H1 (cell line): ENCODE results near the gene GDPD2. TPM values are rescaled to one million over a fixed set of nuclear protein-coding genes. Genes with fewer than 3 reads are reported as not detected.

Source experiments
- CTCF ChIA-PET: fragments of 300-600 bp; sonication (Branson Sonifier 250); formaldehyde crosslinking; loops from one replicate; lab custom pipeline; 2021; ENCODE audit not compliant: partially characterized antibody; lab: Charles Lee
- POLR2A ChIA-PET: fragments of 300-600 bp; sonication (Branson Sonifier 250); formaldehyde crosslinking; loops from one replicate; lab custom pipeline; 2021; ENCODE audit warnings: inconsistent platforms; ENCODE audit not compliant: partially characterized antibody; lab: Charles Lee
- DNase-seq, 2 experiments: peaks; one replicate each; pipeline versions ENCODE4 v3.0.0 to v3.0.0-alpha.2; 2010 to 2022; ENCODE audit warnings: low spot score in 2 of 2, low read depth in 1 of 2, mixed read lengths in 1 of 2
- FAIRE-seq: peaks from 2 replicates; lab custom pipeline; 2011; peaks lifted over from hg19 to GRCh38; lab: Jason Lieb, UNC
- H2AFZ ChIP-seq: 2 replicates; pipeline ENCODE4 v1.8.1; 2012; ENCODE audit warnings: low read length, inconsistent platforms
- H2AK5ac ChIP-seq: 2 replicates; pipeline ENCODE4 v1.6.1; 2013; ENCODE audit warnings: low read depth, low read length
- H2BK120ac ChIP-seq: replicated peaks from 2 replicates; pipeline ENCODE3; 2013; ENCODE audit warnings: low read depth, low read length, inconsistent platforms
- H2BK12ac ChIP-seq: 2 replicates; pipeline ENCODE4 v1.6.1; 2013; ENCODE audit warnings: low read depth, low read length
- H2BK15ac ChIP-seq: 2 replicates; pipeline ENCODE4 v1.6.1; 2013; ENCODE audit warnings: low read length
- H2BK20ac ChIP-seq: 2 replicates; pipeline ENCODE4 v1.6.1; 2013; ENCODE audit warnings: low read length
- H2BK5ac ChIP-seq: 2 replicates; pipeline ENCODE4 v1.6.1; 2013; ENCODE audit warnings: low read depth, low read length
- H3K14ac ChIP-seq: 2 replicates; pipeline ENCODE4 v1.6.1; 2013; ENCODE audit warnings: inconsistent platforms; ENCODE audit not compliant: insufficient read length
- H3K18ac ChIP-seq: 2 replicates; pipeline ENCODE4 v1.6.1; 2013; ENCODE audit warnings: low read length; ENCODE audit errors: extremely low read depth
- H3K23ac ChIP-seq: 2 replicates; pipeline ENCODE4 v1.6.1; 2013; ENCODE audit warnings: inconsistent platforms; ENCODE audit not compliant: insufficient read length
- H3K23me2 ChIP-seq: 2 replicates; pipeline ENCODE4 v1.6.1; 2013; ENCODE audit warnings: low read depth, low read length
- H3K27ac ChIP-seq: 2 replicates; pipeline ENCODE4 v1.6.1; 2011; ENCODE audit warnings: low read depth, low read length, inconsistent platforms
- H3K27me3 ChIP-seq, 4 experiments: replicated peaks in 1 of 4; 1 replicate in 1 of 4; 2 replicates in 3 of 4; pipeline versions ENCODE4 v1.6.1 to v1.8.1; 2011 to 2013; ENCODE audit warnings: low read length in 3 of 4, mild to moderate bottlenecking in 3 of 4, inconsistent platforms in 2 of 4, mixed read lengths in 2 of 4, moderate library complexity in 1 of 4; ENCODE audit not compliant: control insufficient read depth in 3 of 4, insufficient read depth in 3 of 4; ENCODE audit errors: extremely low read depth in 1 of 4
- H3K36me3 ChIP-seq, 4 experiments: 2 replicates each; pipeline versions ENCODE4 v1.6.1 to v1.8.1; 2011 to 2013; ENCODE audit warnings: mild to moderate bottlenecking in 4 of 4, low read length in 3 of 4, moderate library complexity in 2 of 4, control low read depth in 1 of 4, inconsistent platforms in 1 of 4; ENCODE audit not compliant: insufficient read depth in 4 of 4, control insufficient read depth in 2 of 4
- H3K4ac ChIP-seq: replicated peaks from 2 replicates; pipeline ENCODE3; 2013; ENCODE audit warnings: low read length, low read depth, mixed read lengths, inconsistent platforms; ENCODE audit not compliant: insufficient read length
- H3K4me1 ChIP-seq, 4 experiments: replicated peaks in 1 of 4; 1 replicate in 1 of 4; 2 replicates in 3 of 4; pipeline versions ENCODE4 v1.6.1 to v1.8.1; 2011 to 2013; ENCODE audit warnings: low read length in 3 of 4, inconsistent platforms in 2 of 4, mixed read lengths in 1 of 4; ENCODE audit not compliant: insufficient read depth in 4 of 4, control insufficient read depth in 3 of 4
- H3K4me2 ChIP-seq, 2 experiments: 2 replicates each; pipeline versions ENCODE4 v1.6.1 to v1.8.1; 2011 to 2013; ENCODE audit warnings: low read depth in 2 of 2, low read length in 2 of 2, control low read depth in 1 of 2, inconsistent platforms in 1 of 2, mild to moderate bottlenecking in 1 of 2; ENCODE audit not compliant: insufficient read depth in 1 of 2
- H3K4me3 ChIP-seq, 4 experiments: fragments of 200-600, 300-600 bp in 1 of 4; sonication (generic), shearing (Covaris generic), sonication (Bioruptor Twin) in 1 of 4; 2 replicates each; pipeline versions ENCODE4 v1.5.1 to v1.8.1; 2011 to 2016; ENCODE audit warnings: low read length in 4 of 4, low read depth in 3 of 4, control low read depth in 2 of 4, inconsistent platforms in 2 of 4, mild to moderate bottlenecking in 2 of 4, mixed read lengths in 1 of 4, moderate library complexity in 1 of 4; ENCODE audit not compliant: insufficient read depth in 2 of 4; ENCODE audit errors: extremely low read depth in 1 of 4
- H3K56ac ChIP-seq: replicated peaks from 2 replicates; pipeline ENCODE3; 2013; ENCODE audit warnings: low read depth, mild to moderate bottlenecking, mixed read lengths, low read length, inconsistent platforms; ENCODE audit not compliant: insufficient read length
- H3K79me1 ChIP-seq: 2 replicates; pipeline ENCODE4 v1.6.1; 2013; ENCODE audit warnings: low read depth, low read length, control low read depth
- H3K79me2 ChIP-seq, 2 experiments: 2 replicates each; pipeline versions ENCODE4 v1.6.1 to v1.8.1; 2012 to 2013; ENCODE audit warnings: low read length in 2 of 2, mild to moderate bottlenecking in 2 of 2, inconsistent platforms in 1 of 2; ENCODE audit not compliant: insufficient read depth in 2 of 2, control insufficient read depth in 1 of 2
- H3K9ac ChIP-seq, 4 experiments: replicated peaks in 1 of 4; 1 replicate in 1 of 4; 2 replicates in 3 of 4; pipeline versions ENCODE4 v1.6.1 to v1.8.1; 2011 to 2013; ENCODE audit warnings: low read depth in 3 of 4, low read length in 3 of 4, control low read depth in 2 of 4, mild to moderate bottlenecking in 2 of 4, moderate library complexity in 2 of 4, inconsistent platforms in 1 of 4; ENCODE audit errors: extremely low read depth in 1 of 4
- H3K9me3 ChIP-seq, 2 experiments: 2 replicates each; pipeline versions ENCODE4 v1.6.1 to v1.8.1; 2012 to 2013; ENCODE audit warnings: mild to moderate bottlenecking in 2 of 2, moderate library complexity in 2 of 2, control low read depth in 1 of 2, inconsistent platforms in 1 of 2, low read depth in 1 of 2, low read length in 1 of 2, mixed read lengths in 1 of 2; ENCODE audit not compliant: insufficient read depth in 2 of 2
- H4K20me1 ChIP-seq, 2 experiments: replicated peaks in 1 of 2; 2 replicates each; pipeline versions ENCODE3 to v1.8.1; 2011 to 2013; ENCODE audit warnings: inconsistent platforms in 2 of 2, low read length in 2 of 2, mild to moderate bottlenecking in 1 of 2; ENCODE audit not compliant: insufficient read depth in 2 of 2, control insufficient read depth in 1 of 2
- H4K5ac ChIP-seq: 2 replicates; pipeline ENCODE4 v1.6.1; 2013; ENCODE audit warnings: low read length, low read depth, mixed read lengths, inconsistent platforms; ENCODE audit not compliant: insufficient read length
- H4K8ac ChIP-seq: 2 replicates; pipeline ENCODE4 v1.8.0; 2013; ENCODE audit warnings: mild to moderate bottlenecking, moderate library complexity, low read length, inconsistent platforms; ENCODE audit not compliant: insufficient read depth; ENCODE audit errors: extremely low read depth
- H4K91ac ChIP-seq: replicated peaks from 2 replicates; pipeline ENCODE3; 2013; ENCODE audit warnings: low read length, mixed read lengths, inconsistent platforms; ENCODE audit not compliant: insufficient read length
- ASH2L ChIP-seq: fragments of 200-600, 300-600 bp; sonication (generic); IDR thresholded peaks from one replicate; pipeline ENCODE4 v1.7.1; 2017; ENCODE audit warnings: low read length
- EGR1 ChIP-seq: IDR thresholded peaks from 2 replicates; pipeline ENCODE4 v1.6.1; 2011; ENCODE audit warnings: low read depth, low read length, borderline replicate concordance
- EP300 ChIP-seq, 2 experiments: IDR thresholded peaks; 1 replicate in 1 of 2; 2 replicates in 1 of 2; pipeline ENCODE4 v1.6.1; 2011 to 2012; ENCODE audit warnings: low read depth in 2 of 2, low read length in 2 of 2, mild to moderate bottlenecking in 2 of 2, borderline replicate concordance in 1 of 2, inconsistent platforms in 1 of 2, moderate library complexity in 1 of 2
- GABPA ChIP-seq: IDR thresholded peaks from 2 replicates; pipeline ENCODE4 v1.6.1; 2011; ENCODE audit warnings: mild to moderate bottlenecking, low read length, moderate library complexity, borderline replicate concordance; ENCODE audit not compliant: insufficient read depth
- NANOG ChIP-seq: IDR thresholded peaks from 2 replicates; pipeline ENCODE4 v1.6.1; 2011; ENCODE audit warnings: low read length, low read depth, mild to moderate bottlenecking, inconsistent platforms; ENCODE audit not compliant: insufficient read depth, poor library complexity, severe bottlenecking
- POU5F1 ChIP-seq: IDR thresholded peaks from 2 replicates; pipeline ENCODE4 v1.6.1; 2011; ENCODE audit warnings: low read depth, mild to moderate bottlenecking, low read length, moderate library complexity
- RFX5 ChIP-seq: IDR thresholded peaks from 2 replicates; pipeline ENCODE4 v1.6.1; 2011; ENCODE audit warnings: low read depth, low read length, improper control_type of control experiment, borderline replicate concordance
- SAP30 ChIP-seq: fragments of 300-600 bp; sonication (generic); IDR thresholded peaks from 2 replicates; pipeline ENCODE4 v1.7.1; 2012; ENCODE audit warnings: low read length, moderate library complexity, mild to moderate bottlenecking, inconsistent platforms; ENCODE audit not compliant: insufficient read depth, insufficient replicate concordance
- SUZ12 ChIP-seq: fragments of 200-600 bp; sonication (generic); IDR thresholded peaks from 2 replicates; pipeline ENCODE4 v1.6.1; 2012; ENCODE audit warnings: mild to moderate bottlenecking, inconsistent platforms, low read length, moderate library complexity, mixed read lengths
- TAF7 ChIP-seq: optimal IDR thresholded peaks from 2 replicates; pipeline ENCODE3; 2011; ENCODE audit warnings: low read depth, mild to moderate bottlenecking, inconsistent platforms, low read length, moderate library complexity, borderline replicate concordance
- WGBS, 2 experiments: shearing (Covaris generic) in 1 of 2; methylation state at CpG; one replicate each; pipeline versions ENCODE4 v1.1.6 to v1.1.7; 2013 to 2015; ENCODE audit warnings: low lambda C conversion rate in 2 of 2, mixed read lengths in 2 of 2, inconsistent platforms in 1 of 2, low coverage in 1 of 2, missing lambda C conversion rate in 1 of 2; ENCODE audit not compliant: insufficient replicate concordance in 2 of 2, insufficient coverage in 1 of 2, insufficient read length in 1 of 2; ENCODE audit errors: extremely low coverage in 1 of 2, missing lambda C conversion rate in 1 of 2; 5-methylcytosine and 5-hydroxymethylcytosine counted together
- polyA plus RNA-seq, 7 experiments: library from polyadenylated mRNA; depleted of rRNA in 3 of 7; stranded (reverse) in 5 of 7; unstranded in 2 of 7; fragments of >200 nt in 5 of 7; fragments of 200-250 nt in 2 of 7; gene quantifications; 1 replicate in 5 of 7; 2 replicates in 1 of 7; 4 replicates in 1 of 7; pipeline versions ENCODE4 v1.2.1 to v1.2.3, GENCODE V29; 2011 to 2013; ENCODE audit warnings: missing spikeins in 2 of 7, mixed read lengths in 2 of 7
- total RNA-seq: library from RNA; stranded (reverse); fragmentation: NEBNext Ultra II Directional; extraction: Animal tissue kit (Norgen Biotek cat#: 25700); gene quantifications from 2 replicates; pipeline ENCODE4 v1.2.1, GENCODE V29; 2021
- TF ChIP-seq, protein P1 (sequence below), 3 experiments: IDR thresholded peaks; 1 replicate in 2 of 3; 2 replicates in 1 of 3; pipeline versions ENCODE4 v1.5.1 to v1.6.1; 2011; ENCODE audit warnings: low read length in 3 of 3, mild to moderate bottlenecking in 3 of 3, inconsistent platforms in 2 of 3, low read depth in 1 of 3, moderate library complexity in 1 of 3; ENCODE audit not compliant: insufficient read depth in 1 of 3; ENCODE audit errors: control extremely low read depth in 1 of 3

GDPD2 gene
- total and polyA plus RNA-seq, 2 of the 8 experiments (the other 6 are each of a cell fraction or from before 2014, with no cell fraction given) = 25.6 to 68.3 TPM

DNA sequence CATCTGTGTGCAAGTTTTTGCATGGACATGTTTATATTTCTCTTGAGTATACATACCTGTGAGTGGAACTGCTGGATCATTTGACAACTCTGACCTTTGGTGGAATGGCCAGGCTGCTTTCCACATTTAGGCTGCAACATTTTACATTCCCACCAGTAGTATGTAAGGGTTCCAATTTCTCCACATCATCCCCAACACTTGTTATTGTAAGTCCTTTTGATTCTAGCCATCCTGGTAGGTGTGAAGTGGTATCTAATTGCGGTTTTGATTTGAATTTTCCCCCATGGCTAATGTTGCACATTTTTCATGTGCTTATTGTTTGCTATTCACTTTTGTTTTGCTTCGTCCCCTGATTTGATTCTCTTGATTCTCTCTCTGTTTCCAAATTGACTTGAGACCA is 37.9 kb downstream of the GDPD2 start:
- CTCF ChIA-PET = no interaction called here
- TF ChIP-seq NANOG = no peak
- no peak for TF ChIP-seq EP300 (IDR thresholded peaks at IDR 0.05; ENCODE audit: borderline replicate concordance in 1 of 2, low read depth in 2 of 2, low read length in 2 of 2)
- no peak for TF ChIP-seq EGR1
- no peak for TF ChIP-seq POU5F1
- TF ChIP-seq RFX5 = no peak
- TF ChIP-seq, protein P1, sequence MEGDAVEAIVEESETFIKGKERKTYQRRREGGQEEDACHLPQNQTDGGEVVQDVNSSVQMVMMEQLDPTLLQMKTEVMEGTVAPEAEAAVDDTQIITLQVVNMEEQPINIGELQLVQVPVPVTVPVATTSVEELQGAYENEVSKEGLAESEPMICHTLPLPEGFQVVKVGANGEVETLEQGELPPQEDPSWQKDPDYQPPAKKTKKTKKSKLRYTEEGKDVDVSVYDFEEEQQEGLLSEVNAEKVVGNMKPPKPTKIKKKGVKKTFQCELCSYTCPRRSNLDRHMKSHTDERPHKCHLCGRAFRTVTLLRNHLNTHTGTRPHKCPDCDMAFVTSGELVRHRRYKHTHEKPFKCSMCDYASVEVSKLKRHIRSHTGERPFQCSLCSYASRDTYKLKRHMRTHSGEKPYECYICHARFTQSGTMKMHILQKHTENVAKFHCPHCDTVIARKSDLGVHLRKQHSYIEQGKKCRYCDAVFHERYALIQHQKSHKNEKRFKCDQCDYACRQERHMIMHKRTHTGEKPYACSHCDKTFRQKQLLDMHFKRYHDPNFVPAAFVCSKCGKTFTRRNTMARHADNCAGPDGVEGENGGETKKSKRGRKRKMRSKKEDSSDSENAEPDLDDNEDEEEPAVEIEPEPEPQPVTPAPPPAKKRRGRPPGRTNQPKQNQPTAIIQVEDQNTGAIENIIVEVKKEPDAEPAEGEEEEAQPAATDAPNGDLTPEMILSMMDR (IDR thresholded peaks at IDR 0.05; ENCODE audit: control extremely low read depth in 1 of 3, insufficient read depth in 1 of 3, low read depth in 1 of 3, low read length in 3 of 3) = no peak
- no peak for TF ChIP-seq TAF7
- no peak for TF ChIP-seq SUZ12
- TF ChIP-seq ASH2L = no peak
- TF ChIP-seq SAP30 = no peak
- TF ChIP-seq GABPA = no peak

More for the DNA sequence above, 37.9 kb downstream of the GDPD2 start:
- Histone ChIP-seq H3K18ac (no peak overlapping the region), H3K9me3 (no peaks in the 10 kb centered on the region), H2BK5ac (no peak overlapping the region), H3K36me3 (peaks cover 0 to 31% (median 3%) of the 10 kb centered on the region in 4 experiments; a peak in 5 of 8 replicates), H3K79me2 (peaks cover 12 to 96% of the 10 kb centered on the region in 2 experiments), H3K27ac (no peak overlapping the region), H4K5ac (no peak overlapping the region), H2BK20ac (no peak overlapping the region), H4K20me1 (peaks cover 0 to 9% of the 10 kb centered on the region in 2 experiments), H3K9ac (no peak overlapping the region), H2BK15ac (no peak overlapping the region), H2BK12ac (no peak overlapping the region), H3K23ac (no peak overlapping the region), H3K27me3 (no peaks in the 10 kb centered on the region), H4K8ac (no peak overlapping the region), H3K4me1 (peaks cover 0 to 3% (median 2%) of the 10 kb centered on the region in 4 experiments; a peak in 1 of 7 replicates), H3K4ac (no peak overlapping the region), H2AFZ (no peak overlapping the region), H4K91ac (no peak overlapping the region), H3K4me3 (no peak overlapping the region), H3K4me2 (no peak overlapping the region), H3K14ac (no peak overlapping the region), H3K56ac (no peak overlapping the region), H3K79me1 (no peaks in the 10 kb centered on the region; the same call in 1 of the 2 replicates), H3K23me2 (peaks cover 6% of the 10 kb centered on the region), H2BK120ac (no peak overlapping the region), H2AK5ac (no peak overlapping the region)
- POLR2A ChIA-PET = no interaction called here
- WGBS, 2 experiments = 90% methylated on average over 2 of the region's 2 CpGs; no CpG with 5 or more reads in 1 of the 2 experiments
- FAIRE-seq (no peak), DNase-seq (no peak)
